GM18520 (cell line): ENCODE data around the gene LCAT.
"Not testable (repeated sequence)": the region's sequence is repeated elsewhere in the genome, so short reads cannot be mapped to it uniquely, and the experiment has no call there.

Experiments used
- ATAC-seq: cut with Tn5 transposase; IDR thresholded peaks from one replicate; pipeline ENCODE4 v1.9.1; 2021; ENCODE audit not compliant: unreplicated experiment

The LCAT gene

DNA sequence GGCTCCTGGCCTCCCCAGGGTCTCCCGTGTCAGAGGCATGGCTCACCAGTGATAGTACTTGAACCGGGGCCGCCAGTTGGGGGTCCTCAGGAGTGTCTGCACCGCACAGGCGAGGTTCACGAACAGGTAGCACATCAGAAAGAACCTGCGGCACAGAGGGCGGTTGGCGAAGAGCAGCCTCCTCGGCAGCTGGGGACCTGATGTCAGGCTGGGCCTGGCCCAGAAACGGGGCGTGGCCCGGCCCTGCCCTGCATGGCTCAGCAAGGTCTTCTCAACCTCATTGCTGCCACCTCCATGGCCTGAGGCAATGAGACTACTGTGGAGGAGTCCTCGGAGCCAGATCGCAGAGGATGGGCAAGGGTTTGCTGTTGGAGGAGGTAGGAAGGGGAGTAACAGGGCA lies 4.1 kb upstream of the LCAT start:
- no peak for ATAC-seq

DNA sequence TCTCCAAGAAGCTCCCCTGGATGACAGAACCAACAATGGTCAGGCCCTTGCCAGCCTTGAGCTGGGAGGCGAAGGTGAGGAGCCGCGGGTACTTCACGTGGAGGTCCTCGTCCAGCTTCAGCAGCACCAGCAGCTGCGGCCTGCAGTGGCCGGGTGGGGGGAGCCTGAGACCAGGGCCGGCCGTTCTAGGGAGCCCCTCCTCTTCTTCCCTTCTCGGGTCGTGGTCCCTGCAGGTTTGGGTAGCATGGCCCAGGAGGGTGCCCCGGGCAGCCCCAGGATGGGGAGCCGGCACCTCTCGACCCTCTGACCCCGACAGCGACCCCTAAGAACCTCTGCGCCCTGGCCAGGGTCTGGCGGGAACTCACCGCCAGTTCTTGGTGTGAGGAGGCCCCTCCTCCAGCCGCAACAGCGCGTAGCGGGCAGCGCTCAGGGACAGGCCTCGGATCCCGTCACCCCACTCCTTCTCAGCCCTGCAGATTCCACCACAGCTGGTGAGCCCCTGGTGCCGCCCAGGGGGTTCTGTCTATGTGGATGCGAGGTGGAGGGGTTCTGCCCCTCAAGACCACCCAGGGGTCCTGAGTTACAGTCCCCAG lies 3.1 kb upstream of the LCAT start:
- ATAC-seq = no peak

- ATAC-seq = no peak
These were observed 2.2 kb upstream of the LCAT start for GRCh38 chr16:67946128-67946569.

DNA sequence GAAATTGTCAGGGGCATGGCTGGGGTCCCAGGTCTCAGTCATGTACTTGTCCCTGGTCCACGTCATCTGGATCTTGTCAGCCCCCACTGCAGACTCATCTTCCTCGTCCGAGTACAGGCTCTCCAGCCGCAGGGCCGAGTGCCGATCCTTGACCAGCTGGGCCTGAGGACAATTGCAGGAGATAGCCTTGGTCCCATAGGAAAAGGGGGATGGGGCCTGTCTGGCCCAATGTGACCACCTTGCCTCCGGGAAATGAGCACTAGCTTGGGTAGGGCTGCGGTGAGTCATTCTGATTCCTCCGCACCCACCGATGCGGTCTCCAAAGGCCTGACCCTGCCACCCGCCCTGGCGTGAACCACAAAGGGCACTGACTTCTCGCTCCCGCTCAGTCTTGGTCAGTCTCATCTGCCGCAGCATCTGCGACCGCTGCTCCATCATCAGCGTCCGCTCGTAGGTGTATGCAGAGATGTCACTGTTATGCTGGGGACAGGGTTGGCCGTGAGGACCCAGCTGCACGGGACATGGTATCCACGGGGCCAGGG lies 1.5 kb upstream of the LCAT start:
- no peak for ATAC-seq

- no peak for ATAC-seq
These were observed 921 bp upstream of the LCAT start for GRCh38 chr16:67944690-67945391.

DNA sequence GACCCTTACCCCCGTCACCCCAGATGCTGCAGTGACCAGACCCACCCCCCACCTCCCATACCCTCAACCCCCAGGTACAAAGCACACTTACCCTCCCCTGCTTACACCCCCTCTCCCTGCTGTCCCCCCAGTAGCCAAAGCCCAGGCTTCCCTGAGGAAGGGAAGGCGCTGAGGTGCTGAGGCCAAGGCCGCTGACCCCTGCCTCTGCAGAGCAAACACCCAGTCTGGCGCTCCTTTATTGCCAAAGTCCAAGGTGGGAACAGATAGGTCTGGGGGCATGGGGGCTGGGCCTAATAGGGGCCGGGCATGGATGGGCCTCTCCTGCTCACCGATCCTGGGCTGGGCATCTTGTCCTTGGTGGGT lies 683 bp downstream of the LCAT start:
- ATAC-seq = no peak

DNA sequence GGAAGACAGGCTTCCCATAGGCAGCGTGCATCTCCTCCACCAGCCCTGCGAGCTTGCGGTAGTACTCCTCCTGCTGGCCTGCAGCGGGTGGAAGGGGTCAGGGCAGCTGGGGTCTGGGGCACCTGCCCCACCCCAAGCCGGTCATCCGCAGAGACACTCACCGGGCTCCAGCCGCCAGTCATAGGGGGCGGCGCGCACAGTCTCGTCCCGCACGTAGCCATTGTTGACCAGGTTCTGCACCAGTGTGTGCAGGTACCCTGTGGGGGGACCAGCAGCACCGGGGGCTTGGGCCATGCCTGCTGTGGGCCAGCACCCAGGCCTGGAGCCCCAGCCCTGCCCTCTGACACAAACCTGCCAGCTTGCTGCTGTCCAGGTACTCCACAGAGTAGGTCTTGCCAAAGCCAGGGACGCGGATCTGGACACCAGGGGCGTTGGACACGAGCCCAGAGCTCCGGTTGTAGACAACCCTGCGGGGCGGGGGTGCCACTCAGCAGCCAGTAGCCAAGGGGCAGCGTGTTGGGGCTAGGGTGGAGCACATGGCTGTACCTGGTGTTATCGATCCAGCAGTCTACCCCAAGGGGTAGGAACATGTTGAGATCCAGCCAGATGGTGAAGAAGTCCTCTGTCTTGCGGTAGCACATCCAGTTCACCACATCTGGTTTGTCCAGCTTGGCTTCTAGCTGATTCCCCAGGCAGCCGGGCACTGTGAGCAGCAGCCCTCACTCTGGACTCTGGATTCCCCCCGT lies 1.2 kb downstream of the LCAT start:
- ATAC-seq = no peak

GRCh38 chr16:67942200-67942509 lies 1.8 kb downstream of the LCAT start:
- ATAC-seq = no peak

DNA sequence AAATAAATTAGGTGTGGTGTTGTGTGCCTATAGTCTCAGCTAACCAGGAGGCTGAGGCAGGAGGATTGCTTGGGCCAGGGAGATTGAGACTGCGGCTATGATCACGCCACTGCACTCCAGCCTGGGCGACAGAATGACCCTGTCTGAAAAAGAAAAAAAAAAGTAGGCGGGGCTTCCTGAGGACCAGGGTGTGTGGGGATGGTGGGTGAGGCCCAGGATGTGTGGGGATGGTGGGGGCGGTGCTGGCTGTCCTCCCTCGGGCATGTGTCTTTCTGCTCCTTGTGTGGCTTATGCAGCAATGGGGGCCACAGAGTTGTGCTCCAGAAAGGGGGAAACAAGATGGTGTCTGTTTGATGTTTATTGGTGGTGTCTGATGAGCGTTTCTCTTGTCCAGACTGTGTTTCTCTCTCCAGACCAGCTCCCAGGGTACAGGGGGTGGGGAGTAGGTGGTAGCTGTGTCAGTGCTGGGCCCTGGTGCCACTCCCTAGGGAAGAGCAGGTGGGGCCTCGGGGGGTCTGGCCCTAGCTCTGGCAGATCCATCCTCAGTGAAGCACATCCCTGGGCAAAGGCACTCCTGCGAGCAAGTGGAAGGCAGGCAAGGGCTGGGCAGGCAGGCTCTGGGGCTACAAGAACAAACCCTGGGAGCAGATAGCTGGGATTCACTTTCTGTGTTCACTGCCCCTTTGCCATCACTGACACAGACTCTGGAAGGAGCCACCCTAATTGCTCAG lies 2.3 kb downstream of the LCAT start:
- no peak for ATAC-seq

- no peak for ATAC-seq
These were observed 3.4 kb downstream of the LCAT start for GRCh38 chr16:67940446-67941089.

DNA sequence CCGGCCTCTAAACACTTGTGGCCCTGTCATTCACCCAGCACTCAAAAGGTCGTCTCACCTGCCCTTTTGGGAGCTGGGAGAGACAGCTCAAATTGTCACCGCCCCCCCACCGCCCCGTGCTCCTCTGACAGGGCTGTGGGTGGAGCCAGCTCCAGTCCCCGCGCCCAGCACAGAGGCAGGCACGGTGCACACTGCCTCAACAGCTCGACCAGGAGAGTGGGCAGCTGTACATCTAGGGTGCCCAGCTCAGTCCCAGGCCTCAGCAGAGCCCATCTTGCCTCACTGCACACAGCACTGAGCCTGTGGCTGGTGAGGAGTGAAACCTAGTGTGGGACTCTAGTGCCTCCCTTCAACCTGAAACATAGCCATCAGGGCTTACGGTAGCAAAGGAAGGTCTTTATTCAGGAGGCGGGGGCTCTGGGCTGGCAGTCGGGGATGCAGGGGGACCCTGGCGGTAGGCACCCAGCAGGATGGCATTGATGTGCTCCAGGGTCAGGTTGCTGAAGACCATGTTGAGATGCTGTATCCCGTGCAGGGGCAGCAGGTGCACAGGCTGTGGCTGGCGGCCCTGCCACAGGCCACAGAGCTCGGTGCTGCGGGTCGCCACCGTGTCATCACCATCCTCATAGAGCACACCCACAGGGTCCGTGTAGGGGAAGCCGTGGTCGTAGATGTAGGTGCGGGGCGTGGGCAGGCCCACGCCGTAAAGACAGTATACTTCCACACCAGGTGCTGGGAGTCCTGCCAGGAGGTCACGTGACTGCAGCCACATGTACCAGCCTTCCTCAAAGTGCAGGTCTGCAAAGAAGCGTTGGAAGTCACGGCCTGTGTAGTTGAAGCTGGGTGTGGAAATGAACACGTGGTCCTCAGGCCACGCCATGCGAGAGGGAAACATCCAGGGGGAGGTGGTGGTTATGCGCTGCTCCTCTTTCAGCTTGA lies 4.1 kb downstream of the LCAT start:
- ATAC-seq = no peak

GRCh38 chr16:67937713-67938112 lies 6.2 kb downstream of the LCAT start:
- not testable (repeated sequence) for ATAC-seq

GRCh38 chr16:67936880-67937605 lies 6.9 kb downstream of the LCAT start:
- peak; percentile 47 for ATAC-seq

DNA sequence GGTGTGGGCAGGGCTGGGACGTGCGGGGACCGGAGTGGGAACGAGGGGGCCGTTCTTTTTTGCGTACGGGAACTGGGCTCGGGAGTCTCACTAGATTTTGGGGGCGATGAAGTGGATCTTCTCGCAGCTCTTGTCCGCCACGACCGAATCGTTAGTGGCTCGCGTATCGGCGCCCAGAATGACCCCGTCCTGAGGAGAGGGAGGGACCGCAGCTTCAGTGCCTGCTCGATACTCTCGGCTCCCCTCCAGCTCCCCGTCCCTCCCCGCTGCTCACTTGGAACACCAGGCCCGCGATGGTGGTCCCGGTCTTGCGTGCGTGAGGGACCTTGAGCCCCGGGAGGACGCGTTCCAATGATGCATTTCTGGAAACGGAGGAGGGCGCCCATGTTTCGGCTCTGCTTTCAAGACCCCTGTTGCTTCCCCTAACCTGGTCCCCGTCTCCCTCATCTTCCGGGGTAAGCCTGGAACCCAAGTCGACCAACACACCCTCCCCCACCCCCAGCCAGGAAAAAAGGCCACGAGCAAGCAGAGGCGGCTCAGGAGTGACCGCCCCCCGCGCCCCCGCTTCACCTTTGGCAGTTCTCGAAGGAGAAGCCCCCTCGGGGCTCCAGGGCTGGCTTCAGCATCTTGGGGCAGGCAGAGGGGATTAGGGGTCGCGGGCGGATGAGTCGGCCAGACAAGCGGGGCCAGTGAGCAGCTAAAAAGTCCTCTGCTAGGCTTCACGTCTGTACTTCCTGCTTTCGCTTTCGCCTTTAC lies 7.6 kb downstream of the LCAT start, which contains the start of gene PSMB10:
Gene PSMB10 (minus strand): TSS at position 727 of the 756 bp plus-strand sequence. CDS start 101 bp downstream, at position 626.
- ATAC-seq = no peak

DNA sequence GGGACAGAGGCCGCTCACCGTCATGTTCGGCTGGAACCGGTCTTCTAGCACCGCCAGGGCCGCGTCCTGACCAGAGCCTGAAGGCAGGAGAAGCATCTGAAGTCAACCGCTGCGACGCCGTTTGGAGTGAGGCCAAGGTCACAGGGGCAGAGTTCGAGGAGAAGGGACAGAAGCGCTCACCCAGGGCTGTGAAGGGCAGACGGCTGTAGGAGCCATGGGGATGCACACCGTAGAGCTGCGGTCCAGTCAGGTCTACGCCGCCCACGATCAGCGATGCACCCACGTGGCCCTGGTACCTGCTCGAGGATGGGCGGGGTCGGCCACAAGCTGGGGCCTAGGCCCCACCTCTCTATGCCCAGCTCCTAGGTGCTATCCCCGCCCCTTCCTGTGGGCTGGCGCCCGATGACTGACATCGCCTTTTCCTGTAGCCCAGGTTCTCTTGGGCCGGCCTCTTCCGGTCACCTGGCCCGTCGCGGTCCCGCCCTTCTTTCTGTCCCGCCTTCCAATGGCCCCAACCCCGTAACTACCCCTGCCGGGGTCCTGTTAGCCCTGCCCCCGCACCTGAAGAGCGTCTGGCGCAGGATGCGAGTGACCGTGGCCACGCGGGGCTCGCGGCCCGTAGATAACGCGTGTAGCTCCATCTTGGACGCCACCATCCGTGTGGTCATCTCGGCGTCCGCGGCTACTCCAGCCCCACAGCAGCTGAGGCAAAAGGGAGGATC lies 8.4 kb downstream of the LCAT start:
- peak; percentile 93 for ATAC-seq

DNA sequence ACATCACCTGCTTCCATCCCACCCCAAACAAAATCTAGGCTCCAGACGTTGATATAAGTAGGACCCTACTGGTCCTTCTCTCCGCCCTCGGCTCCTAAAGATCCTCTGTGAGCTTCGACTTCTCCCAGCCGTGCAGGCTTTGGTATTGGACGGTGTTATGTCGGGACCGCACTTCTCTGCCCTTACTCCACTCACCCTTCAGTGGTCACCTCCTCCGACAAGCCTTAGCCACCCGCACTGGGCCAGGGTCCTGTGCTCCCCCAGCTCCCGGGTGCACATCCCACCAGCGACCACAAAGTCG lies 8.9 kb downstream of the LCAT start:
- ATAC-seq = no peak

DNA sequence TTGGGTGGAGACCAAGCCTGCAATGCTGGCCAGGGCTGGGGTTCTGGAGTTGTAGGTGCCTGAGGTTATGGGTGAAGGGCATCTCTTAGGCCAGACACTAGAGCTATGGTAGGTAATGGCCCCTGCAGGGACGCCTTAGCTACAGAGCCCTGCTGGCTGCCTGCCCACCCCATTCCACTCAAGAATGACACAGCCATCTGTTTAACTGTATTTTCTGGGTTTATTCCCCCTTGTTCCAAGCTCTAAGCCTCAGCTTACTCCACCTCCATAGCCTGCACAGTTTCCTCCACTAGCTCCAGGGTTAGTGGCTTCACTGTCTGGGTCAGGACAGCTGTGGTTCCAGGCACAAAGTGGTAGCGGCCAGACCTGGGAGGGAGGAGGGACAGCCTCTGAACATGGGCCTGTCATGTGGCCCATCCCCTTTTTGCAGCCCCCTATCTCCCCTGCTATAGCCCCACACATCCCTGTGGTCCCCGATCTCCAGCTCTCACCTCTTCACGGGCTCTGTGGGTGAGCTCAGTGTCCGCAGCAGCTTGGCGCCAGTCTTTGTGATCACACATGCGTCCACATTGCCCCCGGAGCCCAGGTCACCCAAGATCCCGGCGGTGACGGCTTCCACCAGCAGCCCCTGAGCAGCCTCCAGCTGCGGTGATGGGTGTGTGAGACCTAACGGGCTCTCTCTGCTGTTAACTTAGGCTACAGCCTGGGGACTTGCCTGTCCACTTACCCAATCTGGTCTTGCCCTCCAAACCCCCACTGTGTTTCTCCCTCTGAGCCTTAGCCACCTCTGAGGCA lies 9.4 kb downstream of the LCAT start:
- ATAC-seq = no peak
